Fibroblast of upper back skin (primary cell): ENCODE results near the gene PRPF8.

Experiments used
- DNase-seq: peaks from one replicate; pipeline ENCODE4 v3.0.0-alpha.2; 2013

Gene PRPF8

GRCh38 chr17:1643999-1644492 lies 40.6 kb downstream of the PRPF8 start:
- DNase-seq, result no peak

GRCh38 chr17:1643293-1643998 lies 41.2 kb downstream of the PRPF8 start:
- DNase-seq, result no peak

- DNase-seq, result no peak
Measured at GRCh38 chr17:1641065-1641403, 43.6 kb downstream of the PRPF8 start.

DNA sequence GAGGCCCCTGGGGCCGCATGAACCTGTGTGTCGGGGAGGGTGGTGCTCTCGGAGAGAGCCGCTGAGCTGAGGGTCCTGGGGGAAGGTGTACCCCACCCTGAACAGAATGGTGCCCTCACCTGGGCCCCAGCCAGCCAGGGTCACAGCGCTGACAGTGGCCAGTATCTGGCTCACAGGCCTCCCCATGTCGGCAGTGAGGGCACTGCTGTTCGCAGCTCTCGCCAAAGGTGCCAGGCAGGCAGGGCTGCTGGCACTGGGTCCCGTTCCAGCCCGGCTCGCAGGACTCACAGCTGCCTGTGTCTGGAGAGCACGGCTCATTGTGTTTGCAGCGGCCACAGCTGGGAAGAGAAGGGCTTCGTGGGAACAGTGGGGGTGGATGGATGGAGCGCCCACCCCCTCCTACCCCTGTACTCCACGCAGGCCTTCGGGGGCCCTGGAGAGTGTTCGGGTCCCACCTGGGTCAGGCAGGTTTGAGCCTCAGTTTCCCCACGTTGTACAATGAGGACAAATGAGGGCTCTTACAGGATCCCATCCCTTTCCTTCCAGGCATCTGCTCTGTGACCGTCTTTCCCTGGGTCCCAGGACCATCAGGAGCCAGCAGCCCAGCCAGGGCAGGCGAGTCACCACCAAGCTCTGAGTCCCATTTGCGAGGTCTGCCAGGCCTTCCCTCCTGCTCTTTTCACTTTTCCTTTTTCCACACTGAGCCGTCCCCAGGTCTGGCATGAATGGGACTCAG lies 44.2 kb downstream of the PRPF8 start:
- DNase-seq, result no peak

GRCh38 chr17:1639549-1640180 lies 45.0 kb downstream of the PRPF8 start:
- no peak for DNase-seq

- DNase-seq, result no peak
Measured at GRCh38 chr17:1638624-1639300, 45.9 kb downstream of the PRPF8 start.

DNA sequence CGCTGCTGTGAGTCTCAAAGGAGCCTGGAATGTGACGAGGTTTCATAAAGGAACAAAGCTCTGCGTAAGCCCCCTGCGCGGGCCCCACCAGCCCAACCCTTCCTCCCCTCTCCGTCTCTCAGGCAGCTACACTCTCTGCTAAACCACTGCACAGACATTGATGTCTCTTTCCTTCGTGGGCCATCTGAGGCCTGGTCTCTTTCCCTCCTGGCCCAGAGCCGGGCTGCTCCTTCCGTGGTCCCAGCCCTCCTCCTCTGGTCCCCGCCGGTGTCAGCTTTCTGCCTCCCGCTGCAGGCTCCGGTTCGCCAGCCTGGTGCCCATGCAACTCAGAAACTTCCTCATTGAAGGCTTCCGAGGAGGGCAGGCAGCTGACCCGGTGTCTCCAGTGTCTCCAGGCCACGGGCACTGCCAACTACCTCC lies 46.5 kb downstream of the PRPF8 start:
- DNase-seq, result no peak

- DNase-seq, result no peak
Measured at GRCh38 chr17:1636732-1637285, 47.9 kb downstream of the PRPF8 start.

DNA sequence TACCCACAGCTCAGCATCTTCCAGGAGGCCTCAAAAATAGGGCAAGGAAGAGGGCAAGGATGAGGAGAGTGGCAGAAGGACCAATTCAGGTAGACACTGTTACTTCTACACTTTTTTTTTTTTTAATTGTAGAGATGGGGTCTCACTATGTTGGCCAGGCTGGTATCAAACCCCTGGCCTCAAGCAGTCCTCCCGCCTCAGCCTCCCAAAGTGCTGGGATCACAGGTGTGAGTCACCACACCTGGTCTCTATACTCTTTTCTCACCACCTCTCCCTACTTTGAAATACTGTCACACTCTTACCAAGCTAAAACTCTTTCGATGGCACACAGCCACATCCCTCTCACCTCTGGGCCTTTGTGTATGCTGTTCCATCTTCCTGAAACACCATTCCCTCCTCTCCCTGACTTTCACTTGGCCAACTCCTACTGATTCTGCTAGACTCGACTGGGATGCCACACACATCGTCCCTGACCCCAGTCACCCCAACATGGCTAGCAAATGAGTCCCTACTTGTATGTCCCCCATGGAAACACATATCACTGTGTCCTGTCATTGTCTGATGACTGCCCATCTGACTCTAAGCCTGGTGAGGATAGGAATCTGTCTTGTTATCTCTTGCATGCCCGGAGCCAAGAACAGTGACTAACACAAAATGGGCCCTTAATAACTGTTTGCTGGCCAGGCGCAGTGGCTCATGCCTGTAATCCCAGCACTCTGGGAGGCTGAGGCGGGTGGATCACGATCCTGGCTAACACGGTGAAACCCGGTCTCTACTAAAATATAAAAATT lies 48.8 kb downstream of the PRPF8 start:
- no peak for DNase-seq

GRCh38 chr17:1634841-1635650 lies 49.6 kb downstream of the PRPF8 start:
- no peak for DNase-seq

DNA sequence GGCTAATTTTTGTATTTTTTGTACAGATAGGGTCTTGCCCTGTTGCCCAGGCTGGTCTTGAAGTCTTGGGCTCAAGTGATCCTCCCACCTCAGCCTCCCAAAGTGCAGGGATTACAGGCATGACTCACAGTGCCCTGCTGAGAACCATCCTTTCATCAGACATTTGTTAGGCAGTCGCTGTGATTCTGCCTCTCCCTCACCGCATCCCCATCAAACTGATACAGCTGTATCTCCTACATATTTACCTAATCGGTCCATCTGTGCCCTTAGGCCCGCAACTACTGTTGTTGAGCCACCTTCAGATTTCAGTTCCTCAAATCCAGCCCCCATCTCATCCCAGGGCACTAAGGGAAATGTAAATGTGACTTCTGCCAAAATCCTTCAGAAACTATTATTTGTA lies 54.0 kb downstream of the PRPF8 start:
- DNase-seq, result no peak

DNA sequence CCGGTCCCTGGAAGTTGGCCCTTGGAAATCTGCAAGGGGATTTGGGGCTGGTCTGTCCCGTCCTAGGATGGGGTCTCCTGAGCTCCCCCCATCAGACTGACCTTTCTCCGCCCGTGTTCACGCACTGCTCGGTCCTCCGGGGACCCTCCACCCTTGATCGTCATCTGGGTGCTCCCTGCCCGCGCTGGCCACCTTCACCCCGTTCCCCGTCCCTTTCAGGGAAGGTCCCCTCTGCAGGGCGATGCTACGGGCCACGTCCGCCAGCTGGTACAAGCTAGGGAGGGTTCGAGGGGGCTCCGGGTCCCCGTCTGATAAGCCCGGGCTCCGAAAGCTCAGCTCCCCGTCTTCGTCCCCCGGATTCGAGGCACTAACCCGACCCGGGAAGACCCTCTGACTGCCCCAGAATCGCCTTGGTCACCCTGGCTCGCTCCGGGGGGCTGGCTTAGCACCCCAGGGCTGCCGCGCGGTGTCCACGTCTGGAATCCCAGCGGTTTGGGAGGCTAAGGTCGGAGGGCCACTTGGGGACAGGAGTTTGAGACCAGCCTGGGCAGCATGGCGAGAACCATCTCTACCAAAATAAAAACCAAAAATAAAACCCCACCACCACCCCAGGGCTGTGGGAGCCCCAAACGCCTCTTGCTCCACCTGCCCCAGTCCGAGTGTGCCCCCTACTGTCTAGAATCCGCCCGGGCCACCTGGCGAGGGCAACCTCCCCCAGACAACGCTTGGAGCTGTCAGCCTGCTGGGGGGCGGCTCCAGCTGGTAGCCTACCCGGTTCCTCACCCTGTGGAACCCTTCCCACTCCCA lies 55.0 kb downstream of the PRPF8 start:
- peak; percentile 36 for DNase-seq

DNA sequence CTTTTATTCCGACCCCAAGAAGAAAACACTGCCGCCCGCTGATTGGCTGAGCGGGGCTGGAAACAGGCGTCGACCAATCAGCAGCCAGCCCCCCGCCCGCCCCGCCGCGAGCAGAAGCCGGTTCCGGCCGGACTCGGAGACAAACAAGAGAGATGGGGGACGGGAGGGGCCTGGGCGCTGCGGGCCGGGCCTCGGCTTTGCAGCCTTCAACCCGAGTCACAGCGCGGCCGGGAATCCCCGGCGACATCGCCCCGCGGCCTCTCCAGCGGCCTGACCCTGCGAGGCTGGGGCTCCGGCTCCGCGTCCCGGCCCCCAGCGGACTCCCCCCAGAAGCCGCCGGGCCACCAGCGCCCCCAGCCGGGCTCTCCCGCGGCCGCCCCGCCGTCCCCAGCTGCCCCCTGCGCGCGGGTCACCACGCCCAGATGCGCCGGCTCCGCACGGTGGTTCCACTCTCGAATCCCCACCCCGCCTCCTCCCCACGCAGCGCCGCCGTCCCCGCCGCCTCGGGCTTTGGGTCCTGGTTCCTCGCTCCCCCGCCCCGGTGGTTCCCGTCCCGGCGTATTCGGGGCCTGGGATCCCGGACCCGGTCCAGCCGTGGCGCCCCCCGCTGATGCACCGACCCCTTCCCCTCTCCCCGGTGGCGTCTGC lies 55.7 kb downstream of the PRPF8 start:
- peak; percentile 90 for DNase-seq

GRCh38 chr17:1627982-1628855 lies 56.4 kb downstream of the PRPF8 start, which contains the start of gene SLC43A2:
Gene SLC43A2, minus strand, starts transcription at chr17:1628834. Its CDS starts 960 bp downstream, at chr17:1627874.
- peak; percentile 63 for DNase-seq

GRCh38 chr17:1627182-1627981 lies 57.3 kb downstream of the PRPF8 start:
- DNase-seq, result no peak

DNA sequence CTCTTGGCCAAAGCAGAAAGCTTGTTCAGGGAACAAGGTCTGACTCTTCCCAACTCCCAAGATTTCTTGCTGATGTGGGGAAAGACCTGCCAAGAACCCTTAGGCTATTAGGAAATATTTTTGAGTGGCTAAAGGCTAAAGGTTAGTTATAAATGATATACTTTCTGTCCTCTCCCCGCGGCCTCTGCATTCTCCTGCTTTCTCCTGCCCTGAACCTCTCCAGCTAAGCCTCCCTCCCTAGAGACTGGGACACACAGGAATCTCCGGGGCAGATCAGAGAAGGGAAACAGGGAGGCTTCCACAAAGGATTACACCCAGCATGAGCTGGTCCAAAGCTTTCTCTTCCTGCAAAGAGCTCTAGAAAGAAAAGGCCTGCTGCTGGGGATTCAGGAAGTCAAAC lies 58.3 kb downstream of the PRPF8 start:
- DNase-seq, result no peak

- no peak for DNase-seq
Measured at GRCh38 chr17:1625581-1625980, 59.1 kb downstream of the PRPF8 start.

DNA sequence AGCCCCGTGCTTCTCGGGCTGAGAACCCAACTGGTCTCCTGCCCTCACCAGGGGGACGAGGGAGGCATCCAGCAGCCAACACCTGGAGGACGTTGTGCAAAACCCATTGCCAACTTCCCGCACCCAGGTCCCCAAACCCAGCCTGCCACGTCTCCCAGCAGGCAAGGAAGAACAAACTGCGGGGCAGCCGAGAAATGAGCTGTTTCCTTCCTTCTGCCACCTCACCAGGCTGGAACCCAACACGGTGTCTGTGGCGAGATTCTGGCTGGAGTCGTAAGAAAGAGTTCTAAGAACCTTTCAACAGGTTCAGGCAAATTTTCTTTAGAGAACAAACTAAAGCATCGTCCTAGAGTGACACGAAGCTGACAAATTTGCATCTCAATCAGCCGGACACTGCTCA lies 59.6 kb downstream of the PRPF8 start:
- no peak for DNase-seq
